ENCODE data around the gene ARHGEF11. TPM values are rescaled to one million over a fixed set of nuclear protein-coding genes. Genes with fewer than 3 reads are reported as not detected.

ARHGEF11 gene
- total and polyA plus RNA-seq, 9 of the 15 experiments (the other 6 are each of a cell fraction or from before 2014, with no cell fraction given): 0.14 to 15.5 (median 9.0) TPM

DNA sequence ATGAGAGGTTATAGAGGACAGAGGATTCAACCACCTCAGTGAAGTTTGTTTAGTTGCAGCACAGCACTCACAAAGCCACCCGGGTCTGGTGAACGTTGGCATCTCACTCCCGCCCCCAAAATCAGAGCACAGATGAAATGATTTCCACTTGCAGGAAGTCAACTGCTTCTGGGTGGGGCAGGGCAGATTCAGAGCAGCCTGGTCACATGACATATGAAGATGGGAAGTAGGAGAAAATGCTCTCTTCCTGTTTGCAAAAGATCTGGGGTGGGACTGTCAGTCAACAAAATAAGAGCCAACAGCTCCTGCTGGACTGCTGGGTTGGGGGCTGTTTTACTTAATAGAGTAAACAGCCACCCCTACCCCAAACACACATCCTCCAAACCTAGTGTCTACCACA lies 81.9 kb downstream of the ARHGEF11 start (continued):
- TF ChIP-seq, protein P1, sequence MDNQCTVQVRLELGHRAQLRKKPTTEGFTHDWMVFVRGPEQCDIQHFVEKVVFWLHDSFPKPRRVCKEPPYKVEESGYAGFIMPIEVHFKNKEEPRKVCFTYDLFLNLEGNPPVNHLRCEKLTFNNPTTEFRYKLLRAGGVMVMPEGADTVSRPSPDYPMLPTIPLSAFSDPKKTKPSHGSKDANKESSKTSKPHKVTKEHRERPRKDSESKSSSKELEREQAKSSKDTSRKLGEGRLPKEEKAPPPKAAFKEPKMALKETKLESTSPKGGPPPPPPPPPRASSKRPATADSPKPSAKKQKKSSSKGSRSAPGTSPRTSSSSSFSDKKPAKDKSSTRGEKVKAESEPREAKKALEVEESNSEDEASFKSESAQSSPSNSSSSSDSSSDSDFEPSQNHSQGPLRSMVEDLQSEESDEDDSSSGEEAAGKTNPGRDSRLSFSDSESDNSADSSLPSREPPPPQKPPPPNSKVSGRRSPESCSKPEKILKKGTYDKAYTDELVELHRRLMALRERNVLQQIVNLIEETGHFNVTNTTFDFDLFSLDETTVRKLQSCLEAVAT (IDR thresholded peaks at IDR 0.05): no peak
- TF ChIP-seq ZC3H11A (IDR thresholded peaks at IDR 0.05; ENCODE audit: low read depth, low read length) (no peak), KLF13 (tag; IDR thresholded peaks at IDR 0.05; ENCODE audit: borderline replicate concordance, low read depth) (no peak), DMBX1 (CRISPR knock-in tag; IDR thresholded peaks at IDR 0.05; ENCODE audit: borderline replicate concordance) (no peak), KDM1A (IDR thresholded peaks at IDR 0.05) (peak; percentile 69 to 81), ZNF785 (CRISPR knock-in tag; IDR thresholded peaks at IDR 0.05) (no peak), ZBTB2 (IDR thresholded peaks at IDR 0.05) (no peak), EWSR1 (IDR thresholded peaks at IDR 0.05; ENCODE audit: borderline replicate concordance, low read depth, partially characterized antibody) (no peak), RAD51 (IDR thresholded peaks at IDR 0.05; ENCODE audit: borderline replicate concordance, low read depth) (peak; percentile 82), ZNF511 (CRISPR knock-in tag; IDR thresholded peaks at IDR 0.05) (no peak), USF2 (CRISPR knock-in tag; IDR thresholded peaks at IDR 0.05) (peak; percentile 59), ARID2 (IDR thresholded peaks at IDR 0.05) (no peak), TCF15 (CRISPR knock-in tag; IDR thresholded peaks at IDR 0.05) (no peak), ZKSCAN8 (CRISPR knock-in tag; IDR thresholded peaks at IDR 0.05) (no peak), ZBTB8A (IDR thresholded peaks at IDR 0.05; ENCODE audit: partially characterized antibody) (no peak), TOE1 (IDR thresholded peaks at IDR 0.05; ENCODE audit: borderline replicate concordance) (peak; percentile 88), TOE1 (CRISPR knock-in tag; IDR thresholded peaks at IDR 0.05; ENCODE audit: borderline replicate concordance, low read depth) (no peak), HEY1 (CRISPR knock-in tag; IDR thresholded peaks at IDR 0.05; ENCODE audit: borderline replicate concordance) (no peak), MCM2 (IDR thresholded peaks at IDR 0.05; ENCODE audit: low read depth) (no peak)
- TF ChIP-seq, protein P2, sequence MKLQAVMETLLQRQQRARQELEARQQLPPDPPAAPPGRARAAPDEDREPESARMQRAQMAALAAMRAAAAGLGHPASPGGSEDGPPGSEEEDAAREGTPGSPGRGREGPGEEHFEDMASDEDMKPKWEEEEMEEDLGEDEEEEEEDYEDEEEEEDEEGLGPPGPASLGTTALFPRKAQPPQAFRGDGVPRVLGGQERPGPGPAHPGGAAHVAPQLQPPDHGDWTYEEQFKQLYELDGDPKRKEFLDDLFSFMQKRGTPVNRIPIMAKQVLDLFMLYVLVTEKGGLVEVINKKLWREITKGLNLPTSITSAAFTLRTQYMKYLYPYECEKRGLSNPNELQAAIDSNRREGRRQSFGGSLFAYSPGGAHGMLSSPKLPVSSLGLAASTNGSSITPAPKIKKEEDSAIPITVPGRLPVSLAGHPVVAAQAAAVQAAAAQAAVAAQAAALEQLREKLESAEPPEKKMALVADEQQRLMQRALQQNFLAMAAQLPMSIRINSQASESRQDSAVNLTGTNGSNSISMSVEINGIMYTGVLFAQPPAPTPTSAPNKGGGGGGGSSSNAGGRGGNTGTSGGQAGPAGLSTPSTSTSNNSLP (IDR thresholded peaks at IDR 0.05; ENCODE audit: borderline replicate concordance, low read depth, low read length): no peak

Measured in K562 (cell line).